ENCODE results near the gene CDC7. TPM values are rescaled to one million over a fixed set of nuclear protein-coding genes. Genes with fewer than 3 reads are reported as not detected.

Gene CDC7
- total and polyA plus RNA-seq, 9 of the 15 experiments (the other 6 are each of a cell fraction or from before 2014, with no cell fraction given) = 22.3 to 66.8 (median 44.2) TPM

GRCh38 chr1:91555821-91556531, 55.3 kb downstream of the CDC7 start (continued):
- peak; percentile 84 for TF ChIP-seq ZNF592 (IDR thresholded peaks at IDR 0.05)
- peak; percentile 89 for TF ChIP-seq DPF2 (IDR thresholded peaks at IDR 0.05)
- peak; percentile 69 for TF ChIP-seq MEIS2 (IDR thresholded peaks at IDR 0.05; ENCODE audit: partially characterized antibody)
- TF ChIP-seq YY1 (IDR thresholded peaks at IDR 0.05; ENCODE audit: borderline replicate concordance in 1 of 3, control insufficient read depth in 1 of 3, extremely low read depth in 1 of 3, insufficient read depth in 3 of 3, insufficient read length in 1 of 3, insufficient replicate concordance in 2 of 3, low read depth in 1 of 3, low read length in 2 of 3) = peak in 1 of 3 experiments; percentile 41
- peak; percentile 37; the same call in 1 of the 2 replicates for TF ChIP-seq STAT5A (IDR thresholded peaks at IDR 0.05; ENCODE audit: borderline replicate concordance, low read length)
- no peak for TF ChIP-seq CUX1 (CRISPR knock-in tag; IDR thresholded peaks at IDR 0.05)
- peak in 1 of 2 experiments; percentile 62; a peak in 2 of 4 replicates for TF ChIP-seq HDAC1 (IDR thresholded peaks at IDR 0.05)
- TF ChIP-seq HES1 (IDR thresholded peaks at IDR 0.05; ENCODE audit: low read depth) = peak; percentile 79
- no peak for TF ChIP-seq ZFP36 (IDR thresholded peaks at IDR 0.05; ENCODE audit: low read depth, low read length, partially characterized antibody)
- peak; percentile 98 for TF ChIP-seq NFE2 (IDR thresholded peaks at IDR 0.05; ENCODE audit: low read depth)
- no peak for TF ChIP-seq ILF3 (IDR thresholded peaks at IDR 0.05; ENCODE audit: borderline replicate concordance)
- TF ChIP-seq ARNT (IDR thresholded peaks at IDR 0.05) = 0 out of 4 replicates have a peak, but pooled peaks of 1 of the 2 experiments have one; percentile 43
- TF ChIP-seq CREB3L1 (IDR thresholded peaks at IDR 0.05; ENCODE audit: borderline replicate concordance, low read depth) = no peak
